ENCODE data around the gene PCDHGA1.

- TF ChIP-seq CTCF (IDR thresholded peaks at IDR 0.05) (no peak), EZH2 (IDR thresholded peaks at IDR 0.05) (no peak)
Observed at GRCh38 chr5:141528291-141528984, 198.1 kb downstream of the PCDHGA1 start.
